LNCAP (cell line): ENCODE data around the gene ULK2.
A peak's percentile ranks its signal among the peaks of the same experiment; 100 is the strongest.

ENCODE experiments used
- CTCF ChIP-seq: fragments of 450-650 bp; IDR thresholded peaks from 2 replicates; pipeline ENCODE4 v1.5.1; 2017; ENCODE audit warnings: mild to moderate bottlenecking

The ULK2 gene

DNA sequence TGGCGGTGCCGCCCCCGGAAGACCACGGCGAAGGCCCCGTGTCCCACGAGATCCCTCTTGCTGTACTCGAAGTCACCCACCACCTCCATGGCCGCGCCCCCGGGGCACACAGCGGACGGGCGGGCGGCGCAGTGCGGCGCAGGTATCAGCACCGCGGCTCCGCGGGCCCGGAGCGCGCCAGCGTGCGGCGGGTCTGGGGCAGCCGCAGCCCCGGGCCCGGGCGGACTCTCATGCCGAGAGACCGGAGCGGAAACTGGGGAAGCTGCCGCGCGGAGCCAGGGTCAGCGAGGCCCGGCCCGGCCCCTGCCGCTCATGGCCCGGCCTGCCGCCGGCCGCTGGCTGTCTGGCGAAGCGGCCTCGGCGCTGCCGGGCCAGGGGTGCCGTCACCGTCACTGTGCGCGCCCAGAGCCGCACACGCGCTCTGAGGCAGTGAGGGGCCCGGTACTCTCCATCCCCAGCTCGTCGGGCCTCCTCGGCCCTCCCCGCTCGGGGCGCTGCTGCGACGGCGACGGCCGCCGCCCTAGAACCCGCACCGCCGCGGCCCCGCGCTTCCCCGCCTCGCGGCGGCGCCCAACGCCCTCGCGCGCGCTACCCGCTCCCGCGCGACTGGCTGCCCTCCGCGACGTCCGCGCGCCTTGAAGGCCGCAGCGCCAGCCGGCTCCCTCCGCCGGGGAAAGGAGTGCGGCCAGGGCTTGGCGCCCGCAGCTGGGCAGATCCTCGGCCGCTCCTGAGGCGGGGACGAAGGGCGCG, at the start of gene ULK2:
TSS of gene ULK2 (minus strand) at position 608 of the 750 bp plus-strand sequence. CDS start at position 89, 519 bp downstream.
- TF ChIP-seq CTCF = peak; percentile 37; the same call in 1 of the 2 replicates

- TF ChIP-seq CTCF = no peak
Observed at GRCh38 chr17:19915245-19915978, 47.7 kb upstream of the ULK2 start.

- TF ChIP-seq CTCF = no peak
Observed at GRCh38 chr17:19911033-19911432, 43.3 kb upstream of the ULK2 start.

GRCh38 chr17:19909139-19909538, 41.4 kb upstream of the ULK2 start:
- TF ChIP-seq CTCF = no peak

GRCh38 chr17:19905502-19905901, 37.8 kb upstream of the ULK2 start:
- TF ChIP-seq CTCF = no peak

DNA sequence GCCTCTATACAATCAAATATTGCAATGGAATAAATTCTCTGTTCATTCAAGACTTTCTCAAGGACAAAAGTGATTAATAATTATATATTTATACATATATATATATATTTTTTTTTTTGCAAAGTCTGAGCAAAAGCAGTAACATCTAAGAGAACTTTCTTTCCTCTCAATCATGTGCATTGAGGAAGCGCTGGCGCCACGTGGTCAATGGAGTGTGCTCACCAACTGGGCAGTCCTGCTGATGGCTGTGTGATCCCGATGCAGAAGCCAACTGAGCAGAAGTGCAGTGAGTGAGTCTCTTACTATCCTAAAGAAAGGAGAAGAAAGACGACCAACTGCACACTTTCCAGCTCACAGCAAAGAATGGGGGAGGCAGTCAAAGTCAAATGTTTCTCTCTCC, 37.2 kb upstream of the ULK2 start:
- no peak for TF ChIP-seq CTCF

- no peak for TF ChIP-seq CTCF
Observed at GRCh38 chr17:19904412-19904811, 36.7 kb upstream of the ULK2 start.
